GM13977 (cell line): ENCODE data around the gene GCDH.

Experiments used
- DNase-seq: peaks from one replicate; pipeline ENCODE4 v3.0.0; 2012; ENCODE audit warnings: low spot score
- CTCF ChIP-seq: IDR thresholded peaks from 2 replicates; pipeline ENCODE4 v1.5.1; 2012; ENCODE audit warnings: mild to moderate bottlenecking, control low read depth; ENCODE audit not compliant: insufficient read depth; ENCODE audit errors: extremely low read depth, missing control alignments
- in situ Hi-C: fragments of 300-500 bp; cut with MboI; formaldehyde crosslinking; loops from one replicate; pipeline ENCODE4 v1.12.0; 2022; ENCODE audit warnings: low sequenced_read_pairs, low pct_unique_long_range_greater_than_20kb, mixed read lengths, inconsistent platforms; ENCODE audit not compliant: unreplicated experiment

The GCDH gene

GRCh38 chr19:12937093-12937926, 46.4 kb downstream of the GCDH start:
- DNase-seq = no peak
- in situ Hi-C loops = no loop called here
- TF ChIP-seq CTCF = no peak

- DNase-seq = peak; percentile 98
- in situ Hi-C loops = no loop called here
- TF ChIP-seq CTCF = no peak
These were observed 47.2 kb downstream of the GCDH start, which contains the start of gene CALR for GRCh38 chr19:12937927-12938778. Gene CALR (plus strand): TSS chr19:12938609. CDS start chr19:12938680, 71 bp downstream.

- DNase-seq = peak; percentile 50
- TF ChIP-seq CTCF = no peak
- in situ Hi-C loops = no loop called here
These were observed 48.0 kb downstream of the GCDH start for GRCh38 chr19:12938779-12939601.

GRCh38 chr19:12939975-12940423, 49.0 kb downstream of the GCDH start:
- in situ Hi-C loops = no loop called here
- no peak for DNase-seq
- no peak for TF ChIP-seq CTCF

GRCh38 chr19:12940897-12941296, 49.9 kb downstream of the GCDH start:
- DNase-seq = no peak
- no peak for TF ChIP-seq CTCF
- in situ Hi-C loops = no loop called here
